ENCODE data around the gene FAM83D.
"Not testable (repeated sequence)": the region's sequence is repeated elsewhere in the genome, so short reads cannot be mapped to it uniquely, and the experiment has no call there.

FAM83D gene

GRCh38 chr20:38935285-38935684, 9.1 kb downstream of the FAM83D start:
- peak; percentile 47 for DNase-seq (ENCODE audit: low read depth)

GRCh38 chr20:38935967-38936407, 9.8 kb downstream of the FAM83D start:
- DNase-seq (ENCODE audit: low read depth) = peak; percentile 44

- no peak for DNase-seq (ENCODE audit: low read depth)
Measured at GRCh38 chr20:38937000-38937399, 10.8 kb downstream of the FAM83D start.

GRCh38 chr20:38937978-38938473, 11.8 kb downstream of the FAM83D start:
- DNase-seq (ENCODE audit: low read depth) = no peak

- no peak for DNase-seq (ENCODE audit: low read depth)
Measured at GRCh38 chr20:38939686-38940085, 13.5 kb downstream of the FAM83D start.

- DNase-seq (ENCODE audit: low read depth) = no peak
Measured at GRCh38 chr20:38940644-38941043, 14.4 kb downstream of the FAM83D start.

- DNase-seq (ENCODE audit: low read depth) = no peak
Measured at GRCh38 chr20:38941726-38942389, 15.6 kb downstream of the FAM83D start.

- DNase-seq (ENCODE audit: low read depth) = no peak
Measured at GRCh38 chr20:38945012-38945411, 18.8 kb downstream of the FAM83D start.

GRCh38 chr20:38946836-38947235, 20.6 kb downstream of the FAM83D start:
- no peak for DNase-seq (ENCODE audit: low read depth)

- no peak for DNase-seq (ENCODE audit: low read depth)
Measured at GRCh38 chr20:38947931-38948362, 21.7 kb downstream of the FAM83D start.

- no peak for DNase-seq (ENCODE audit: low read depth)
Measured at GRCh38 chr20:38950254-38950653, 24.0 kb downstream of the FAM83D start.

GRCh38 chr20:38951611-38952010, 25.4 kb downstream of the FAM83D start:
- DNase-seq (ENCODE audit: low read depth) = no peak

- DNase-seq (ENCODE audit: low read depth) = no peak
Measured at GRCh38 chr20:38952153-38952552, 25.9 kb downstream of the FAM83D start.

GRCh38 chr20:38953630-38954340, 27.6 kb downstream of the FAM83D start:
- no peak for DNase-seq (ENCODE audit: low read depth)

- DNase-seq (ENCODE audit: low read depth) = no peak
Measured at GRCh38 chr20:38957235-38957876, 31.1 kb downstream of the FAM83D start.

- no peak for DNase-seq (ENCODE audit: low read depth)
Measured at GRCh38 chr20:38957915-38958485, 31.8 kb downstream of the FAM83D start.

GRCh38 chr20:38960187-38960687, 34.0 kb downstream of the FAM83D start:
- not testable (repeated sequence) for DNase-seq (ENCODE audit: low read depth)

- peak; percentile 14 for DNase-seq (ENCODE audit: low read depth)
Measured at GRCh38 chr20:38961530-38962043, 35.4 kb downstream of the FAM83D start.

- DNase-seq (ENCODE audit: low read depth) = peak; percentile 97
Measured at GRCh38 chr20:38962044-38962927, 36.1 kb downstream of the FAM83D start, which contains the start of gene DHX35. TSS of gene DHX35 (plus strand) at chr20:38962344. CDS start at chr20:38962368, 24 bp downstream.

- DNase-seq (ENCODE audit: low read depth) = no peak
Measured at GRCh38 chr20:38962928-38963401, 36.7 kb downstream of the FAM83D start.

- DNase-seq (ENCODE audit: low read depth) = no peak
Measured at GRCh38 chr20:38963745-38964144, 37.5 kb downstream of the FAM83D start.
